Common myeloid progenitor, CD34-positive (primary cell): ENCODE results near the gene ZNF75A.

Experiments used
- CTCF ChIA-PET: fragments of 350-600 bp; sonication (Branson Sonifier 250); formaldehyde crosslinking; loops from one replicate; lab custom pipeline; 2021; ENCODE audit warnings: antibody characterized with exemption; lab: Charles Lee
- POLR2A ChIA-PET: fragments of 350-600 bp; sonication (Branson Sonifier 250); formaldehyde crosslinking; loops from one replicate; lab custom pipeline; 2021; ENCODE audit warnings: antibody characterized with exemption; lab: Charles Lee
- DNase-seq, 3 donors: peaks; one replicate each; pipeline versions ENCODE4 v3.0.0 to v3.0.0-alpha.2; 2013
- H3K27ac ChIP-seq, 2 experiments: 1 replicate in 1 of 2; 2 replicates in 1 of 2; pipeline ENCODE4 v1.7.0; 2013; ENCODE audit warnings: inconsistent platforms in 2 of 2, low read length in 2 of 2, mild to moderate bottlenecking in 2 of 2, low read depth in 1 of 2, moderate library complexity in 1 of 2; ENCODE audit not compliant: severe bottlenecking in 2 of 2, insufficient read depth in 1 of 2, poor library complexity in 1 of 2
- H3K27me3 ChIP-seq, 5 experiments: replicated peaks in 2 of 5; 1 replicate in 3 of 5; 2 replicates in 2 of 5; pipeline versions ENCODE4 v1.6.1 to v1.7.0; 2013; ENCODE audit warnings: low read length in 4 of 5, mild to moderate bottlenecking in 2 of 5, moderate library complexity in 2 of 5, inconsistent platforms in 1 of 5; ENCODE audit not compliant: insufficient read depth in 5 of 5, control insufficient read depth in 4 of 5
- H3K36me3 ChIP-seq, 4 experiments: 1 replicate in 2 of 4; 2 replicates in 2 of 4; pipeline versions ENCODE4 v1.6.1 to v1.7.0; 2013; ENCODE audit warnings: low read length in 3 of 4, control low read depth in 1 of 4, mild to moderate bottlenecking in 1 of 4; ENCODE audit not compliant: control insufficient read depth in 4 of 4, insufficient read depth in 4 of 4
- H3K4me1 ChIP-seq, 4 experiments: 1 replicate in 3 of 4; 2 replicates in 1 of 4; pipeline versions ENCODE4 v1.6.1 to v1.7.1; 2013; ENCODE audit warnings: low read length in 3 of 4, mild to moderate bottlenecking in 3 of 4, control low read depth in 1 of 4, inconsistent platforms in 1 of 4, moderate library complexity in 1 of 4; ENCODE audit not compliant: control insufficient read depth in 4 of 4, insufficient read depth in 4 of 4; ENCODE audit errors: control extremely low read depth in 1 of 4
- H3K4me3 ChIP-seq, 7 experiments: 1 replicate in 4 of 7; 2 replicates in 3 of 7; pipeline versions ENCODE4 v1.5.1 to v1.7.0; 2013; ENCODE audit warnings: mild to moderate bottlenecking in 7 of 7, low read length in 6 of 7, moderate library complexity in 6 of 7, inconsistent platforms in 2 of 7, low read depth in 2 of 7, control low read depth in 1 of 7; ENCODE audit not compliant: insufficient read depth in 4 of 7, control insufficient read depth in 1 of 7; ENCODE audit errors: extremely low read depth in 1 of 7
- H3K9me3 ChIP-seq, 5 experiments: 1 replicate in 4 of 5; 2 replicates in 1 of 5; pipeline versions ENCODE4 v1.6.1 to v1.7.1; 2013; ENCODE audit warnings: low read length in 4 of 5, mild to moderate bottlenecking in 2 of 5, inconsistent platforms in 1 of 5, low read depth in 1 of 5, moderate library complexity in 1 of 5; ENCODE audit not compliant: control insufficient read depth in 4 of 5, insufficient read depth in 2 of 5; ENCODE audit errors: control extremely low read depth in 1 of 5
- WGBS: methylation state at CpG from one replicate; pipeline ENCODE4 v1.1.5; 2013; ENCODE audit not compliant: insufficient coverage; 5-methylcytosine and 5-hydroxymethylcytosine counted together

The ZNF75A gene

DNA sequence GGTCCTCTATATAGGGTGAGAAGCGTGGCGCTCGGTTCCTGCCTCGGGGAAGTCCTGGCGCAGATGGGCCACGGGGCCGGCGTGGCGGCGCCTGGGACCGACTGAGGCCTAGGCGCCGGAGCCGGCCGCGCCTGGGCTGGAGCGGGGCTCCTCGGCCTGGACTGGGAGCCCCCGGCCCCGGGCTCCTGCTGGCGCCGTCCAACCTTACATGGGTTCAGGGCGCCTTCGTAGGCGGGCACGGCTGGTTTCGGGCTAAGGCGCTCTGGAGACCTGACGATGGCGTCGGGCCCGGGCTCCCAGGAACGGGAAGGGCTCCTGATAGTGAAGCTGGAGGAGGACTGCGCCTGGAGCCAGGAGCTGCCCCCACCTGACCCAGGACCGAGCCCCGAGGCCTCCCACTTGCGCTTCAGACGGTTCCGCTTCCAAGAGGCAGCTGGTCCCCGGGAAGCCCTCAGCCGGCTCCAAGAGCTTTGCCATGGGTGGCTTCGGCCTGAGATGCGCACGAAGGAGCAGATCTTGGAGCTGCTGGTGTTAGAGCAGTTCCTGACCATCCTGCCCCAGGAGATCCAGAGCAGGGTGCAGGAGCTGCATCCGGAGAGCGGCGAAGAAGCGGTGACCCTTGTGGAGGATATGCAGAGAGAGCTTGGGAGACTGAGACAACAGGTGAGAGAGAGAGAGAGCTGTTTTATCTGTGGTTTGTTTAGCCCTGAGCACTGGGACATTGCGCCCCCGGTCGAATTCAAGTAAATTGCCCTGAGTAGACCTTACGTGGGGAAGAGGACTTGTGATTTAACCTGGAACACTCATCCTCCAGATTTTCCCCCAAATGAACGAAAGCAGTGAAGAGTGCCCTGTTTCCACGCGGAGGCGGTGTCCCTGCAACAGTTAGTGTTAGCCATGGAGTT lies 21.5 kb upstream of the ZNF75A start:
- Histone ChIP-seq H3K27me3 (no peaks in the 10 kb centered on the region), H3K36me3 (peaks cover 11 to 38% (median 35%) of the 10 kb centered on the region in 4 experiments), H3K9me3 (peaks cover 0 to 34% (median 22%) of the 10 kb centered on the region in 5 experiments), H3K4me1 (peaks cover 2 to 28% (median 26%) of the 10 kb centered on the region in 4 experiments), H3K27ac (peak overlapping the region; percentile 89 to 96), H3K4me3 (peak overlapping the region; percentile 76 to 93 (median 84))
- POLR2A ChIA-PET: interaction anchor here (0.7 to 2.0 kb wide), 6 partner anchors 20 to 173 kb away, joined by 3 to 8 read pairs (median 6); partner anchors contain the start of genes ZNF200 and ZSCAN32
- CTCF ChIA-PET: interaction anchor here (1.1 to 2.5 kb wide), 5 partner anchors 13 to 173 kb away, joined by 3 to 7 read pairs (median 6); no protein-coding TSS in a partner anchor
- 7% methylated on average over 54 of the region's 56 CpGs for WGBS
- no peak for DNase-seq

DNA sequence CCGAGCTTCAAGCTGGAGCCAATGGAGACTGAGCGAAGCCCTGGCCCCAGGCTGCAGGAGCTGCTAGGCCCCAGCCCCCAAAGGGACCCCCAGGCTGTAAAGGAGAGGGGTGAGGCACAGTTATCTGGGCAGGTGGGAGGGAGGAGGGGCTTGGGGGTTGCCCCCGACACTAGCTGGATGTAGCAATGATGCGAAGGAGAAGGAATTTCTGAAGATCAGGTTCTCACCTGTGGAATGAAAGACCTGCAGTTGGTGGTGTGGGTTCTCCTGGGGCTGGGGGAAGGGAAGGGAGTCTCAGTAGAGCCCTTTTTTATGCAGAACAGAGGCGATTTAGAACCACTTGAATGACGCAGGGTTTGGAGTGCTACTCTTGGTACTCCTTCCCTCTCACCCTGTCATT lies 20.2 kb upstream of the ZNF75A start:
- CTCF ChIA-PET: interaction anchor here (1.7 to 1.8 kb wide), 2 partner anchors 11 to 22 kb away, joined by 3 to 7 read pairs; no protein-coding TSS in a partner anchor

DNA sequence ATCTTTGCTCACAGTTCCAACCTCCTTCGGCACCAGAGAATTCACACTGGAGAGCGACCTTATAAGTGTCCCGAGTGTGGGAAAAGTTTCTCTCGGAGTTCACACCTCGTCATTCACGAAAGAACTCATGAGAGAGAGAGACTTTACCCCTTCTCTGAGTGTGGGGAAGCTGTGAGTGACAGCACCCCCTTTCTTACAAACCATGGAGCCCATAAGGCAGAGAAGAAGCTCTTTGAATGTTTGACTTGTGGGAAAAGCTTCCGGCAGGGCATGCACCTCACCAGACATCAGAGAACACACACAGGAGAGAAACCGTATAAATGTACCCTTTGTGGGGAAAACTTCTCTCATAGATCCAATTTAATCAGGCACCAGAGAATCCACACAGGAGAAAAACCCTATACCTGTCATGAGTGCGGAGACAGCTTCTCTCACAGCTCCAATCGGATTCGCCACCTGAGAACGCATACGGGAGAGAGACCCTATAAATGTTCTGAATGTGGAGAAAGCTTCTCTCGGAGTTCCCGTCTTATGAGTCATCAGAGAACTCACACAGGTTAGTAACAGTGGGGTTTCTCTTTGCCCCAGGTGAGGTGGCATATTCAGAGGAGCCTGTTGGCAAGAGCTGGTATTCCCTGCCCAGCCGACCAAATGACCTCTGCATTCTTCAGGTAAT lies 15.2 kb upstream of the ZNF75A start:
- peaks cover 35 to 83% (median 74%) of the 10 kb centered on the region in 4 experiments for H3K36me3 ChIP-seq
- H3K9me3 ChIP-seq: peaks cover 4 to 89% (median 79%) of the 10 kb centered on the region in 5 experiments
- ChIA-PET CTCF (interaction anchor here (0.6 to 1.8 kb wide), 4 partner anchors 21 to 154 kb away, joined by 3 to 4 read pairs (median 3); no protein-coding TSS in a partner anchor), POLR2A (no interaction called here)
- H3K4me1 ChIP-seq: peaks cover 0 to 1% (median under 1%) of the 10 kb centered on the region in 4 experiments
- no peak overlapping the region for H3K27ac ChIP-seq
- H3K27me3 ChIP-seq: no peaks in the 10 kb centered on the region
- WGBS: 97% methylated on average over 14 of the region's 16 CpGs
- peak overlapping the region in 2 of 7 experiments; percentile 13 to 43 for H3K4me3 ChIP-seq
- peak in 1 of 3 donors; percentile 12 for DNase-seq

More for the DNA sequence above, 20.2 kb upstream of the ZNF75A start:
- H3K36me3 ChIP-seq: peaks cover 25 to 52% (median 48%) of the 10 kb centered on the region in 4 experiments
- POLR2A ChIA-PET: interaction anchor here (0.9 kb wide), 1 partner anchor 13 kb away, joined by 3 read pairs; no protein-coding TSS in a partner anchor
- 92% methylated on average over 6 of the region's 6 CpGs for WGBS
- no peak overlapping the region for H3K27ac ChIP-seq
- H3K27me3 ChIP-seq: no peaks in the 10 kb centered on the region
- no peak for DNase-seq
- peaks cover 0 to 47% (median 36%) of the 10 kb centered on the region in 5 experiments for H3K9me3 ChIP-seq
- peak overlapping the region in 5 of 7 experiments; percentile 77 to 93 (median 87) for H3K4me3 ChIP-seq
- peaks cover 2 to 28% (median 26%) of the 10 kb centered on the region in 4 experiments for H3K4me1 ChIP-seq

DNA sequence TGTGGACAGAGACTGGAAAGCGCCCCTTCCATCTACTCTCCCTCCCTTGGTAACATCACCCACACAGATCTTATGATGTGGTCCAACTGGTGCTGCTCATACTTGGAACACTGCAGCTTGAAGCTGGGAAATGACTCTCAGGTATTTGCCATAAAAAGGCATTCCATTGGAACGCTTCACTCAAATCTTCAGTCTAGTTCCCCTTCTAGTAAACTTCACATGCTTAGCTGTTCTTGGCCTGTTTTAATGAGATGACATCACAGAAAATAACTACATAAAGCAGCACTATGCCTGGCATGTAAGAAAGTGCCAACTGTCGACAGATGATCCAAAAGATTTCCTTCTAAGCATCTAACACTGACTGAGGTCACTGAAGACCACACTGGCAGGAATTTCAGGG lies 12.7 kb upstream of the ZNF75A start:
- Histone ChIP-seq H3K4me1 (no peaks in the 10 kb centered on the region), H3K27me3 (no peaks in the 10 kb centered on the region), H3K9me3 (peaks cover 4 to 86% (median 76%) of the 10 kb centered on the region in 5 experiments), H3K4me3 (peak overlapping the region in 1 of 7 experiments; percentile 48), H3K27ac (no peak overlapping the region), H3K36me3 (peaks cover 27 to 68% (median 54%) of the 10 kb centered on the region in 4 experiments)
- ChIA-PET CTCF (interaction anchor here (0.6 kb wide), 1 partner anchor 23 kb away, joined by 3 read pairs; no protein-coding TSS in a partner anchor), POLR2A (no interaction called here)
- WGBS: 97% methylated on average over 3 of the region's 3 CpGs
- no peak for DNase-seq

DNA sequence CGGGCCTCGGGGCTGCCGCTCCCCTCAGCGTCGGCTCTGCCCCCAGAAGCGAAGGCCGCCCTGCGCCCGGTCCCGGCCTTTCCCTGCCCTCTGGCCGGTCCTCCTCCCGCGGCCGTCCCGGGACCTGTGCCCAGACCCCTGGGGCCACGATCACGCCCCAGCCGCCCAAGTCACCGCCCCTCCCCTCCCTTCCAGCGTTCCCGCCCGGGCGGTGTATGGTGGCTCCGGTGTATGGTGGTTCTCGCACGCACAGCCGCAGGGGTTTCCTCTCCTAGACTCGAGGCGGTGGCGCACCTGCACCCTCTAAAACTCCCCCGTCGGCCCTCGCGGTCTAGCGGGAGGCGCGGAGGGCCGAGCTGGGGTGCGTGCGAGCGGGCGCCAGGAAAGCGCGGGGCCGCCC lies 10.1 kb upstream of the ZNF75A start:
- WGBS: 52% methylated on average over 25 of the region's 45 CpGs
- POLR2A ChIA-PET: no interaction called here
- no peaks in the 10 kb centered on the region for H3K27me3 ChIP-seq
- H3K27ac ChIP-seq: no peak overlapping the region
- CTCF ChIA-PET: interaction anchor here (1.4 to 2.5 kb wide), 2 partner anchors 11 to 19 kb away, joined by 3 to 7 read pairs; no protein-coding TSS in a partner anchor
- DNase-seq: no peak
- peaks cover 10 to 82% (median 63%) of the 10 kb centered on the region in 5 experiments for H3K9me3 ChIP-seq
- H3K4me3 ChIP-seq: no peak overlapping the region
- peaks cover 9 to 56% (median 43%) of the 10 kb centered on the region in 4 experiments for H3K36me3 ChIP-seq
- H3K4me1 ChIP-seq: no peaks in the 10 kb centered on the region

DNA sequence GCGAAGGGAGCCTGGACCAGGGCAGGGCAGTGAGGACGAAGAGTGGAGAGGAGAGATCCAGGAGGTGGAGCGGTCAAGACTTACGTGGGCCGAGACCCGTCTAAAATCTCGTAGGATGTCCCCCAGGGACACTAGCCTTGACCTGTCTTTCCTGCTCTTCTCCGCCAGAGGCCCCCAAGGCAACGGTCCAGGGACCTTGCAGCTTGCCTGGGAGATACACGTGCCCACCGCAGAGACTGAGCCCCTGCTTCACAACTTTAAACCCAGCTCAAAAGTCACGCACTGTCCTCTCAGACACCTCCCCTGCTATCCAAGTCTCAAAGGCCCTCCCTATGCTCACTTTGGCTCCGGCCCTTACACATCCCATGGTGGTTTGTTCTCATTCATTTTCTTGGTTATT lies 9.5 kb upstream of the ZNF75A start:
- peaks cover 8 to 56% (median 42%) of the 10 kb centered on the region in 4 experiments for H3K36me3 ChIP-seq
- H3K9me3 ChIP-seq: peaks cover 11 to 82% (median 63%) of the 10 kb centered on the region in 5 experiments

More for the DNA sequence above, 9.5 kb upstream of the ZNF75A start:
- Histone ChIP-seq H3K27me3 (no peaks in the 10 kb centered on the region), H3K4me3 (no peak overlapping the region), H3K4me1 (no peaks in the 10 kb centered on the region), H3K27ac (no peak overlapping the region)
- no peak for DNase-seq
- ChIA-PET CTCF (interaction anchor here (1.4 to 2.5 kb wide), 2 partner anchors 12 to 18 kb away, joined by 3 to 7 read pairs; no protein-coding TSS in a partner anchor), POLR2A (interaction anchor here (0.7 kb wide), 1 partner anchor 13 kb away, joined by 3 read pairs; no protein-coding TSS in a partner anchor)
- 90% methylated on average over 13 of the region's 13 CpGs for WGBS
